ENCODE data around the gene MBTPS2.

DNA sequence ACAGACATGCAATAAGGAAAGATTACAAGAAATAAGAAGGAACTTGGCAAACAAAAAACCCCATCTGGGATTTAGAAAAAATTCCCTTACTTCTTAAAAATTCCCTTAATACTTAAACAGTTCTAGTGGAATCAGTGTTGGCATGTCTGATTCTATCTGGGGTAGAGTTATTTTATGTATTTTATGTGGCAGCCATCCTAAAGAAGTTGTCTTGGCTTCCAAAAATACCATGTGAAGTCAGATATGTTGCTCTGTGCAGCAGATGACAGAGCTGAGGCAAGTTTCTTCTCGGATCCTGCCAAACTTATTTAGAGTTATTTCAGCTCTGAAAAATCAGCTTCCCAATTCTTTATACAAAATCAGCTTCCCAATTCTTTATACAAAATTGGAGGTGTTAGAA is 31.1 kb downstream of the MBTPS2 start:
- TF ChIP-seq, protein P1, sequence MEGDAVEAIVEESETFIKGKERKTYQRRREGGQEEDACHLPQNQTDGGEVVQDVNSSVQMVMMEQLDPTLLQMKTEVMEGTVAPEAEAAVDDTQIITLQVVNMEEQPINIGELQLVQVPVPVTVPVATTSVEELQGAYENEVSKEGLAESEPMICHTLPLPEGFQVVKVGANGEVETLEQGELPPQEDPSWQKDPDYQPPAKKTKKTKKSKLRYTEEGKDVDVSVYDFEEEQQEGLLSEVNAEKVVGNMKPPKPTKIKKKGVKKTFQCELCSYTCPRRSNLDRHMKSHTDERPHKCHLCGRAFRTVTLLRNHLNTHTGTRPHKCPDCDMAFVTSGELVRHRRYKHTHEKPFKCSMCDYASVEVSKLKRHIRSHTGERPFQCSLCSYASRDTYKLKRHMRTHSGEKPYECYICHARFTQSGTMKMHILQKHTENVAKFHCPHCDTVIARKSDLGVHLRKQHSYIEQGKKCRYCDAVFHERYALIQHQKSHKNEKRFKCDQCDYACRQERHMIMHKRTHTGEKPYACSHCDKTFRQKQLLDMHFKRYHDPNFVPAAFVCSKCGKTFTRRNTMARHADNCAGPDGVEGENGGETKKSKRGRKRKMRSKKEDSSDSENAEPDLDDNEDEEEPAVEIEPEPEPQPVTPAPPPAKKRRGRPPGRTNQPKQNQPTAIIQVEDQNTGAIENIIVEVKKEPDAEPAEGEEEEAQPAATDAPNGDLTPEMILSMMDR (IDR thresholded peaks at IDR 0.05): no peak
- TF ChIP-seq POLR2A (IDR thresholded peaks at IDR 0.05; ENCODE audit: low read depth) (no peak), POLR2AphosphoS5 (IDR thresholded peaks at IDR 0.05) (no peak)
